Muscle of leg (tissue), 11 donors: ENCODE measurements around the gene COL4A2. TPM values are rescaled to one million over a fixed set of nuclear protein-coding genes. Genes with fewer than 3 reads are reported as not detected.

Experiments
- DNase-seq: peaks from one replicate; pipeline ENCODE4 v3.0.0; 2013
- H3K27ac ChIP-seq: one replicate; pipeline ENCODE4 v1.5.1; 2013; ENCODE audit warnings: mild to moderate bottlenecking, low read length, control low read depth
- H3K27me3 ChIP-seq: one replicate; pipeline ENCODE4 v1.6.1; 2013; ENCODE audit warnings: low read length; ENCODE audit not compliant: control insufficient read depth, insufficient read depth
- H3K36me3 ChIP-seq: one replicate; pipeline ENCODE4 v1.6.1; 2013; ENCODE audit warnings: low read length; ENCODE audit not compliant: control insufficient read depth, insufficient read depth
- H3K4me1 ChIP-seq: one replicate; pipeline ENCODE4 v1.6.1; 2013; ENCODE audit warnings: low read length; ENCODE audit not compliant: control insufficient read depth, insufficient read depth
- H3K4me3 ChIP-seq: one replicate; pipeline ENCODE4 v1.5.1; 2013; ENCODE audit warnings: low read length, control low read depth
- H3K9me3 ChIP-seq: replicated peaks from 2 replicates; pipeline ENCODE4 v1.6.1; 2013; ENCODE audit warnings: low read depth, low read length; ENCODE audit not compliant: control insufficient read depth
- WGBS: methylation state at CpG from one replicate; pipeline ENCODE4 v1.1.5; 2013; ENCODE audit warnings: missing lambda C conversion rate; ENCODE audit not compliant: insufficient coverage; 5-methylcytosine and 5-hydroxymethylcytosine counted together
- polyA plus RNA-seq, 8 donors: library from polyadenylated mRNA; unstranded; fragments of 120-200 nt; gene quantifications; one replicate each; pipeline versions ENCODE4 v1.2.1 to v1.2.3, GENCODE V29; 2013; ENCODE audit warnings: inconsistent platforms in 1 of 8, low replicate concordance in 1 of 8; ENCODE audit not compliant: insufficient read length in 8 of 8, insufficient read depth in 1 of 8
- total RNA-seq: library from RNA; stranded (reverse); fragments of 120-200 nt; gene quantifications from one replicate; pipeline ENCODE4 v1.2.4, GENCODE V29; 2013

The COL4A2 gene
- total and polyA plus RNA-seq, 9 donors = 429 to 712 (median 555) TPM

- peaks cover 55% of the 10 kb centered on the region for H3K4me1 ChIP-seq
- 80% methylated on average over 3 of the region's 7 CpGs for WGBS
- H3K27ac ChIP-seq = no peak overlapping the region
Measured at GRCh38 chr13:110270507-110270906, 36.6 kb upstream of the COL4A2 start.

GRCh38 chr13:110271313-110271712 is 35.8 kb upstream of the COL4A2 start:
- Histone ChIP-seq H3K9me3 (no peaks in the 10 kb centered on the region), H3K4me1 (peaks cover 50% of the 10 kb centered on the region), H3K4me3 (no peak overlapping the region), H3K27me3 (no peaks in the 10 kb centered on the region), H3K27ac (no peak overlapping the region), H3K36me3 (peaks cover 18% of the 10 kb centered on the region)
- 100% methylated on average over 1 of the region's 5 CpGs for WGBS
- no peak for DNase-seq

More at GRCh38 chr13:110270507-110270906, 36.6 kb upstream of the COL4A2 start:
- H3K4me3 ChIP-seq = no peak overlapping the region
- peaks cover 20% of the 10 kb centered on the region for H3K36me3 ChIP-seq
- H3K9me3 ChIP-seq = no peaks in the 10 kb centered on the region
- DNase-seq = no peak
- H3K27me3 ChIP-seq = no peaks in the 10 kb centered on the region

- H3K4me1 ChIP-seq = peaks cover 49% of the 10 kb centered on the region
- H3K36me3 ChIP-seq = peaks cover 17% of the 10 kb centered on the region
- H3K9me3 ChIP-seq = no peaks in the 10 kb centered on the region
- no peak overlapping the region for H3K4me3 ChIP-seq
- no peaks in the 10 kb centered on the region for H3K27me3 ChIP-seq
- no peak overlapping the region for H3K27ac ChIP-seq
- 100% methylated on average over 2 of the region's 5 CpGs for WGBS
- DNase-seq = no peak
Measured at GRCh38 chr13:110272227-110272626, 34.9 kb upstream of the COL4A2 start.

GRCh38 chr13:110272651-110273050 is 34.4 kb upstream of the COL4A2 start:
- H3K27me3 ChIP-seq = no peaks in the 10 kb centered on the region
- no peak overlapping the region for H3K27ac ChIP-seq
- peaks cover 17% of the 10 kb centered on the region for H3K36me3 ChIP-seq
- no peak overlapping the region for H3K4me3 ChIP-seq
- H3K9me3 ChIP-seq = no peaks in the 10 kb centered on the region
- no peak for DNase-seq
- no CpG with 5 or more reads among the region's 6 CpGs for WGBS
- H3K4me1 ChIP-seq = peaks cover 50% of the 10 kb centered on the region

DNA sequence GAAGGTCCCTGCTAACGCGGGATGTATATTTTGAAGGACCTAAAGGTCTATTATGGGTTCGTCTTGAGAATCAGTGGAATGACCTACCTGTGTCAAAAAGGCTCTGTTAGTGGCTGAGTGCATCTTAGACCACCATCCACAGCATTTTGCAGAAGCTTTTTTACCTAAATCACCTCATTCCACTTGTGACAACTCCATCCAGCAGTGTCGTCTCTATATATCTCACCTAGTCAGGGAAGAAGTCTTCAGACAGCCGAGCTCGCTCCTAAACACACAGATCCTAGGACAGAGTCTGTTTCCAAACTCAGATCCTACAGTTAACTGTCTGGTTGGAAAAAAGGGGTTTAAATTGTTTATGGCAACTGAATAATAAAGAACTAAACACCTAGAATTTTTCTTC is 33.8 kb upstream of the COL4A2 start:
- no peak for DNase-seq
- Histone ChIP-seq H3K4me1 (peaks cover 45% of the 10 kb centered on the region), H3K27ac (no peak overlapping the region), H3K27me3 (no peaks in the 10 kb centered on the region), H3K36me3 (peaks cover 17% of the 10 kb centered on the region), H3K9me3 (no peaks in the 10 kb centered on the region), H3K4me3 (no peak overlapping the region)
- 88% methylated on average over 3 of the region's 6 CpGs for WGBS

DNA sequence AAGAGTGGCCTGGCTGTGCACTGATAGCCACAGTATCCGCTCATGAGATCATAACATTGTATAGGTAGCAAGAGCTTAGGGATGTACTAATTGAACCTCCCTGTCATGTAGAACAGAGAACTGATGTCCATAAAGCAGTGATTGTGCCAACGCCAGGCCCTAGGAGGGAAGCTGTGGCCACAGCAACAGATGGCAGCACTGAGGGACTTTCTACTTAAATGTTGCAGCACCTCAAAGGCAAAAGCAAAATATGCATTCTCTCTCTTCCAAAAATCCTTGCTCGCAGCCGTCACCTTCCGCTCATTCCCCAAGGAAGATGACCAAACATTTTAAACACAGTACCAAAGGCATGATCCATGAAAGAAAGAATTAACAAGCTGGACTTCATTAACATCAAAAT is 32.4 kb upstream of the COL4A2 start:
- peaks cover 37% of the 10 kb centered on the region for H3K4me1 ChIP-seq
- no peaks in the 10 kb centered on the region for H3K9me3 ChIP-seq
- no peak overlapping the region for H3K4me3 ChIP-seq
- WGBS = 59% methylated on average over 2 of the region's 5 CpGs
- H3K27me3 ChIP-seq = no peaks in the 10 kb centered on the region
- H3K36me3 ChIP-seq = peaks cover 8% of the 10 kb centered on the region
- no peak for DNase-seq
- H3K27ac ChIP-seq = no peak overlapping the region

DNA sequence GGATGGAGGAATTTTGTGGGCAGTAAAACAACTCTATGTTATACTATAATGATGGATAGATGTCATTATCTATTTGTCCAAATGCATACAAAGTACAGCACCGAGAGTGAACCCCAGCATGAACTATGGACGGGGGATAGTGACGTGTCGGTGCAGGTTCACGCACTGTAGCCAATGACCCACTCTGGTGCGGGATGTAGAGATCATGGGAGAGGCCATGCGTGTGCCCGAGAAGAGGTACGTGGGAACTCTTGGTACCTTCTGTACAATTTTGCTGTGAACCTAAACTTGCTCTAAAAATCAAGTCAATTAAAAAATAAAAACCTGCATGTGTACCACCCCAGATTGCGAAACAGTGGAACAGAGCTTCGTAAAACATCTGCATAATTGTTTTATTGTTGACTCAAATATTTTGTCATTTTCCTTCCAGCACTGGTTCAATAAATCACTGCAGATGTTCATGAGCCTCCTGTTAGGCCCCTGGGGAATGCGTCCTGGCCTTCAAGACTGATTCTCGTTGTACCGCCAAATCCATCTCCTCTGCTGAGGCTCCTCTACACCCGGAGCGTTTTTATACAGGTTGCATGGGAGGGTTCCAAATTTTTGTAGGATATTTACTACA is 31.0 kb upstream of the COL4A2 start:
- DNase-seq = peak; percentile 94
- Histone ChIP-seq H3K36me3 (peaks cover 6% of the 10 kb centered on the region), H3K4me1 (peaks cover 27% of the 10 kb centered on the region), H3K9me3 (no peaks in the 10 kb centered on the region), H3K4me3 (no peak overlapping the region), H3K27me3 (no peaks in the 10 kb centered on the region), H3K27ac (no peak overlapping the region)
- WGBS = 34% methylated on average over 7 of the region's 16 CpGs

- H3K4me1 ChIP-seq = peaks cover 22% of the 10 kb centered on the region
- peak; percentile 70 for DNase-seq
- 56% methylated on average over 2 of the region's 5 CpGs for WGBS
- H3K27me3 ChIP-seq = no peaks in the 10 kb centered on the region
- H3K9me3 ChIP-seq = no peaks in the 10 kb centered on the region
- H3K27ac ChIP-seq = peak overlapping the region; percentile 49
- no peak overlapping the region for H3K4me3 ChIP-seq
- H3K36me3 ChIP-seq = peaks cover 6% of the 10 kb centered on the region
Measured at GRCh38 chr13:110276553-110276950, 30.5 kb upstream of the COL4A2 start.

GRCh38 chr13:110277357-110277975 is 29.6 kb upstream of the COL4A2 start:
- no peak for DNase-seq

GRCh38 chr13:110278859-110279258 is 28.2 kb upstream of the COL4A2 start:
- no peak for DNase-seq
- Histone ChIP-seq H3K4me3 (no peak overlapping the region), H3K27ac (no peak overlapping the region), H3K4me1 (peaks cover 36% of the 10 kb centered on the region), H3K9me3 (no peaks in the 10 kb centered on the region), H3K36me3 (peaks cover 4% of the 10 kb centered on the region), H3K27me3 (no peaks in the 10 kb centered on the region)
- WGBS = 94% methylated on average over 7 of the region's 7 CpGs

More at GRCh38 chr13:110277357-110277975, 29.6 kb upstream of the COL4A2 start:
- H3K27me3 ChIP-seq = no peaks in the 10 kb centered on the region
- no peaks in the 10 kb centered on the region for H3K9me3 ChIP-seq
- WGBS = 33% methylated on average over 2 of the region's 5 CpGs
- H3K4me1 ChIP-seq = peaks cover 30% of the 10 kb centered on the region
- no peak overlapping the region for H3K27ac ChIP-seq
- H3K36me3 ChIP-seq = peaks cover 5% of the 10 kb centered on the region
- H3K4me3 ChIP-seq = no peak overlapping the region
